GM19438 (cell line): ENCODE results near the gene SPAG16.
A peak's percentile ranks its signal among the peaks of the same experiment; 100 is the strongest.

Experiments used
- ATAC-seq: cut with Tn5 transposase; IDR thresholded peaks from one replicate; pipeline ENCODE4 v1.9.1; 2021; ENCODE audit warnings: low read depth; ENCODE audit not compliant: unreplicated experiment

Gene SPAG16

GRCh38 chr2:213284105-213285090, at the start of gene SPAG16:
TSS of gene SPAG16 (plus strand) at chr2:213284464.
- ATAC-seq: peak; percentile 99

- no peak for ATAC-seq
These were observed 49.6 kb upstream of the SPAG16 start for GRCh38 chr2:213234641-213235040.

- ATAC-seq: no peak
These were observed 48.5 kb upstream of the SPAG16 start for GRCh38 chr2:213235741-213236140.

GRCh38 chr2:213237251-213237650, 47.0 kb upstream of the SPAG16 start:
- no peak for ATAC-seq

GRCh38 chr2:213237787-213238186, 46.5 kb upstream of the SPAG16 start:
- no peak for ATAC-seq

- peak; percentile 44 for ATAC-seq
These were observed 45.3 kb upstream of the SPAG16 start for GRCh38 chr2:213238753-213239495.

- ATAC-seq: no peak
These were observed 42.4 kb upstream of the SPAG16 start for GRCh38 chr2:213241817-213242216.

GRCh38 chr2:213242653-213243052, 41.6 kb upstream of the SPAG16 start:
- no peak for ATAC-seq

- ATAC-seq: peak; percentile 34
These were observed 40.8 kb upstream of the SPAG16 start for GRCh38 chr2:213243189-213244044.

- ATAC-seq: peak; percentile 38
These were observed 37.6 kb upstream of the SPAG16 start for GRCh38 chr2:213246497-213247281.

GRCh38 chr2:213247566-213247965, 36.7 kb upstream of the SPAG16 start:
- no peak for ATAC-seq

- ATAC-seq: no peak
These were observed 35.6 kb upstream of the SPAG16 start for GRCh38 chr2:213248637-213249036.

GRCh38 chr2:213249502-213249901, 34.8 kb upstream of the SPAG16 start:
- no peak for ATAC-seq

- ATAC-seq: no peak
These were observed 32.6 kb upstream of the SPAG16 start for GRCh38 chr2:213251618-213252017.

- ATAC-seq: no peak
These were observed 32.1 kb upstream of the SPAG16 start for GRCh38 chr2:213252206-213252605.

GRCh38 chr2:213253162-213253561, 31.1 kb upstream of the SPAG16 start:
- ATAC-seq: no peak

- ATAC-seq: no peak
These were observed 25.0 kb upstream of the SPAG16 start for GRCh38 chr2:213259266-213259665.

- ATAC-seq: no peak
These were observed 23.0 kb upstream of the SPAG16 start for GRCh38 chr2:213261237-213261636.

GRCh38 chr2:213261715-213262114, 22.5 kb upstream of the SPAG16 start:
- ATAC-seq: no peak

GRCh38 chr2:213265679-213266078, 18.6 kb upstream of the SPAG16 start:
- no peak for ATAC-seq
